ENCODE results near the gene ATG2B.

ATG2B gene

GRCh38 chr14:96250485-96250884 is 112.7 kb downstream of the ATG2B start:
- CTCF ChIA-PET = interaction anchor here (0.6 kb wide), 1 partner anchor 266 kb away, joined by 3 read pairs; no protein-coding TSS in a partner anchor
- Histone ChIP-seq H3K27ac (ENCODE audit: extremely low read depth, low read depth, low read length) (no peak overlapping the region), H3K36me3 (ENCODE audit: control insufficient read depth in 2 of 2, insufficient read depth in 1 of 2, low read length in 2 of 2) (no peaks in the 10 kb centered on the region), H3K9me3 (ENCODE audit: control insufficient read depth, insufficient read depth, low read depth, low read length) (no peaks in the 10 kb centered on the region), H3K4me1 (ENCODE audit: control insufficient read depth, insufficient read depth, low read length) (no peaks in the 10 kb centered on the region), H3K4me3 (ENCODE audit: low read depth, low read length) (no peak overlapping the region)
- POLR2A ChIA-PET = no interaction called here
- TF ChIP-seq HOXD13 (CRISPR knock-in tag; IDR thresholded peaks at IDR 0.05; ENCODE audit: borderline replicate concordance) = no peak
- TF ChIP-seq, protein P1, sequence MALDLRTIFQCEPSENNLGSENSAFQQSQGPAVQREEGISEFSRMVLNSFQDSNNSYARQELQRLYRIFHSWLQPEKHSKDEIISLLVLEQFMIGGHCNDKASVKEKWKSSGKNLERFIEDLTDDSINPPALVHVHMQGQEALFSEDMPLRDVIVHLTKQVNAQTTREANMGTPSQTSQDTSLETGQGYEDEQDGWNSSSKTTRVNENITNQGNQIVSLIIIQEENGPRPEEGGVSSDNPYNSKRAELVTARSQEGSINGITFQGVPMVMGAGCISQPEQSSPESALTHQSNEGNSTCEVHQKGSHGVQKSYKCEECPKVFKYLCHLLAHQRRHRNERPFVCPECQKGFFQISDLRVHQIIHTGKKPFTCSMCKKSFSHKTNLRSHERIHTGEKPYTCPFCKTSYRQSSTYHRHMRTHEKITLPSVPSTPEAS (tag by site-specific recombination; IDR thresholded peaks at IDR 0.05) = no peak
- peak; percentile 67 for TF ChIP-seq ZIC2 (tag by site-specific recombination; IDR thresholded peaks at IDR 0.05)
- TF ChIP-seq ZNF837 (tag by site-specific recombination; IDR thresholded peaks at IDR 0.05) = no peak

DNA sequence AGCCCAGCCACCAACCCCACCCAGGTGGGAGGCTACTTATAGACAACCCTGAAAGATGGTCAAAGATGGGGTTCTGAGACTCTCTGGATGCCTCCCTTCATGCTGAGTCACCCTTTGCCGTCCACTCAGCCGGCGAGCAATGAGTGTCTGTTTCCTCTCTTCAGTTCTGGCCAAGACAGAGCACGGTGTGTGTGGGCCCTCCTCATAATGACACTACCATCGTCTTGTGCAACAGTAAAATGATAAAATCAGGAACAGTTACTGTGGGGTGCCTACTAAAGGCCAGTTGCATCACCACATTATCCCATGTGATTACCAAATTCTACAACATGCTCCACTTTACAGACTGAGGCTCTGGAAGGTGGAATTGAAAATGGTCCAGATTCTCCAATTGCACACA is 114.1 kb downstream of the ATG2B start:
- H3K4me3 ChIP-seq (ENCODE audit: low read depth, low read length) = no peak overlapping the region
- no peak overlapping the region for H3K27ac ChIP-seq (ENCODE audit: extremely low read depth, low read depth, low read length)
- H3K9me3 ChIP-seq (ENCODE audit: control insufficient read depth, insufficient read depth, low read depth, low read length) = no peaks in the 10 kb centered on the region
- POLR2A ChIA-PET = no interaction called here
- no peaks in the 10 kb centered on the region for H3K4me1 ChIP-seq (ENCODE audit: control insufficient read depth, insufficient read depth, low read length)
- TF ChIP-seq ZBTB20 (tag by site-specific recombination; IDR thresholded peaks at IDR 0.05) = no peak
- no peak for TF ChIP-seq ZNF24 (tag by site-specific recombination; IDR thresholded peaks at IDR 0.05)
- TF ChIP-seq SP7 (tag by site-specific recombination; IDR thresholded peaks at IDR 0.05) = no peak
- no peak for TF ChIP-seq ZNF521 (tag by site-specific recombination; IDR thresholded peaks at IDR 0.05)
- TF ChIP-seq ZNF792 (tag by site-specific recombination; IDR thresholded peaks at IDR 0.05) = no peak
- TF ChIP-seq ZNF621 (tag by site-specific recombination; IDR thresholded peaks at IDR 0.05) = no peak
- no peak for TF ChIP-seq ZNF146 (tag by site-specific recombination; IDR thresholded peaks at IDR 0.05)
- CTCF ChIA-PET = no interaction called here
- no peaks in the 10 kb centered on the region for H3K36me3 ChIP-seq (ENCODE audit: control insufficient read depth in 2 of 2, insufficient read depth in 1 of 2, low read length in 2 of 2)

- H3K36me3 ChIP-seq (ENCODE audit: control insufficient read depth in 2 of 2, insufficient read depth in 1 of 2, low read length in 2 of 2) = no peaks in the 10 kb centered on the region
- TF ChIP-seq TSHZ1 (tag by site-specific recombination; IDR thresholded peaks at IDR 0.05; ENCODE audit: borderline replicate concordance) (no peak), ZNF521 (tag by site-specific recombination; IDR thresholded peaks at IDR 0.05) (no peak), ZNF221 (tag by site-specific recombination; IDR thresholded peaks at IDR 0.05; ENCODE audit: borderline replicate concordance) (no peak), ZNF302 (tag by site-specific recombination; IDR thresholded peaks at IDR 0.05; ENCODE audit: low read depth) (no peak), ZNF248 (tag by site-specific recombination; IDR thresholded peaks at IDR 0.05) (no peak), ZNF623 (tag by site-specific recombination; IDR thresholded peaks at IDR 0.05) (no peak), ZNF561 (tag by site-specific recombination; IDR thresholded peaks at IDR 0.05; ENCODE audit: borderline replicate concordance) (no peak), ZNF549 (tag by site-specific recombination; IDR thresholded peaks at IDR 0.05) (no peak), ZSCAN5A (tag by site-specific recombination; IDR thresholded peaks at IDR 0.05) (no peak)
- H3K4me3 ChIP-seq (ENCODE audit: low read depth, low read length) = no peak overlapping the region
- H3K9me3 ChIP-seq (ENCODE audit: control insufficient read depth, insufficient read depth, low read depth, low read length) = no peaks in the 10 kb centered on the region
- ChIA-PET CTCF (interaction anchor here (0.9 kb wide), 1 partner anchor 142 kb away, joined by 3 read pairs; no protein-coding TSS in a partner anchor), POLR2A (no interaction called here)
- no peak overlapping the region for H3K27ac ChIP-seq (ENCODE audit: extremely low read depth, low read depth, low read length)
- H3K4me1 ChIP-seq (ENCODE audit: control insufficient read depth, insufficient read depth, low read length) = no peaks in the 10 kb centered on the region
Observed at GRCh38 chr14:96247031-96247430, 116.1 kb downstream of the ATG2B start.

Measured in HEK293 (cell line).